ENCODE measurements around the gene RCSD1.
"Not testable (repeated sequence)": the region's sequence is repeated elsewhere in the genome, so short reads cannot be mapped to it uniquely, and the experiment has no call there.

The RCSD1 gene

DNA sequence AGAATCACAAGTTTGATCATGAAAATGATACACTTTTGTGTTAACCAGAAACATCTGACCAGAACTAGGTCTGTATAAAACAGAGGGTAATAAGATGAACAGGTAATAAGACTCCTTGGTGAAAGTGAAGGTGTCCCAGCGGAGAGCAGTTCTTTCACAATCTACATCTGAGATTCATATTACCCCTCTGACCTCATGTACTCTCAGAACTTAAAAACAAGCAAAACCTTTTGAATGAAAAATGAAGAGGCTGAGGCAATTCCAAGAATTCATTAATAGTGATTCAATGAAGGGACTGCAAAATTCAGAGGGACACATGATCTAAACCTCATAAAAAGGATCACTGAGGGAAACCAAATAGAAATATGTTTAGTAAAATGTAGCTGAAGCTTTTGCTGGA lies 80.8 kb downstream of the RCSD1 start:
- in situ Hi-C loops (cut with MboI; ENCODE audit: low sequenced_read_pairs), result no loop called here

DNA sequence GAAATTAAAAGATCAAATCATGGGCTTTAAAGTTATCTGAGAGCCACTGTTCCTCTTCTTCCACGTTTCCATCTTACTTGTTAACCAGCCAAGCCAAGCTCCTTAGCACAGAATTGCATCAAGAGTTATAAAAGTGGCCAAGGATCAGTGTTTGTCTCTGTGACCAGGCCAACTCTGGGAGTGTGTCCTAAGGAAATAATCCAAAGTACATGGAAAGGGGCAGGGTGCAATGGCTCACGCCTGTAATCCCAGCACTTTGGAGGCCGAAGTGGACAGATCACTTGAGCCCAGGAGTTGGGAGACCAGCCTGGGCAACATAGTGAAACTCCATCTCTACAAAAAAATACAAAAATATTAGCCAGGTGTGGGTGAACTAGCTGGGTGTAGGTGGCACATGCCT lies 81.8 kb downstream of the RCSD1 start:
- in situ Hi-C loops (cut with MboI; ENCODE audit: low sequenced_read_pairs), result no loop called here

DNA sequence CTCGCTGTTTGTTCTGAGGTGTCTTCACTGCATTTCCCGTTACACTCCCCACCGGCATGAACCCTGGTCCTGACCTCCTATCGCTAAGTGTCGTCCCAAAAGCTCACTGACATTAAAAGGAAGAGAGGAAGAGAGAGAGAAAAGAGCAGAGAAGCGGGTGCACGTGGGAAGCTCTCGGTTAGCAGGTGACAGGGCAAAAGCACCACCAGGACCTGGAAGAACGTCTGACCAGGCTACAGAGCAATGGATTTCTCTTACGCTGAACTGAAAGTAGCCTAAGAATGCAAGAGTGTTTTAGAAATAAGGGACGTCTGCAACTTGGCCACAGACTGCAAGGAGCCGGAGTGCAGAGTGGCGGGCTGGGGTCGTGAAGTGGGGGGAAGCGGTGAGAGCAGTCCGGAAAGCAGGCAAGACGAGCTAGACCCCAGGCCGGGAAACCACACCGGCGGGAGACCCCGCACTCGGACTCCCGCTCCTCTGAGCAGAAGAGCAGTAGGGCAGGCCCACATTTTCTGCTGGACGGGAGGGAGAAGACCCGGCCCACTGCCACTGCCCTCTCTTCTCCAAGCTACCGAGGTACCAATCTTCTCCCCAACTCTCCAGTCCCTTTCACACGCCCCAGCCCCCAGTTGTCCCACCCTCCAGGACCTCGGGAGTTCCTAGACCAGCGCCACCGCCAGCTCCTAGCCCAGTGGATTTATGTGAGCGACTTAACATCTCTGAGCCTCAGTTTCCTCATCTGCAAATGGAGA lies 83.5 kb downstream of the RCSD1 start:
- in situ Hi-C loops (cut with MboI; ENCODE audit: low sequenced_read_pairs), result no loop called here

DNA sequence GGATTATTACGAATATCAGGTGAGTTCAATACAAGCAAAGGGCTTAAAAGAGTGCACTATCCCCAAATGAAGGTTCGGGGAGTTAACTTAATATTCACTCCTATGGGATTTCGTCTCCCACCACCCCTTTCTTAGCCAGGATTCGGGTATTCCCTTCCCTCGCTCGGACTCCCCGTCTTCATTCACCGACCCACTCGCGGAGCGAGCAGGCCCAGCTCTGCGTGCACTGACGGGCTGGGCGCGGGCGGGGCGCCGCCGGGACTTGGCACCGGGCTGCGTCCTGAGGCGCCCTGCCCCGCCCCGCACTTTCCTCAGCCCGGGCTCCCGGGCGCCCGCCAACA lies 84.0 kb downstream of the RCSD1 start:
- in situ Hi-C loops (cut with MboI; ENCODE audit: low sequenced_read_pairs), result no loop called here

DNA sequence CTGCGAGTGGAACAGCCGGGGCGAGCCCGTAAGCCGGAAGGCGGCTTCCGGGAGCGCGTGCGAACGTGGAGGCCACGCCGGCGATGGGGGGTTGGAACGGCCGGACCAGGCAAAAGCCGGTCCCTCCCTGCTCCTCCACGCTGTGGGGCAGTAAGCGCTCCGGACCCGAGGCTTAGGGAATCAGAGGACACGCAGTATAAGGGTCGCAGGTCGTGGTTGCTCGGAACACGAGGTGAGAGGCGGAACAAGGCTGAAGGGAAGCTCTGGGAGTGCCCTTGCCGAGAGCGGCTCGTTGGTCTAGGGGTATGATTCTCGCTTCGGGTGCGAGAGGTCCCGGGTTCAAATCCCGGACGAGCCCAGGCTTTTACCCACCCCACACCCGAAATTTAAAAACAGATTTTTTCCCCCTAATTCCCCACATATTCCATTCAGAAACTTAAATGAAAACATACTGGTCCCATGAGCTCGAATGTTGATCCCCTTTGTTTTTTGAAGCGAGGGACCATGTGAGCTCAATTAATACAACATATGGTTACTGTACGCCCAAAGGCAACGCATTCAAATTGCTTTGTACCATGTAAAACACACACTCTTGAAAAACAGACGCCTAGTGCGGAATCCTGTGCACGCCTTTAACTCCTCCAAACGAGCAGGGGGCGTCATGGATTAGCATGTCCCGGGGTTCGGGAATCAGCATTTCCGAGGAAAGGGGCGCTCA lies 84.6 kb downstream of the RCSD1 start:
- in situ Hi-C loops (cut with MboI; ENCODE audit: low sequenced_read_pairs), result no loop called here

DNA sequence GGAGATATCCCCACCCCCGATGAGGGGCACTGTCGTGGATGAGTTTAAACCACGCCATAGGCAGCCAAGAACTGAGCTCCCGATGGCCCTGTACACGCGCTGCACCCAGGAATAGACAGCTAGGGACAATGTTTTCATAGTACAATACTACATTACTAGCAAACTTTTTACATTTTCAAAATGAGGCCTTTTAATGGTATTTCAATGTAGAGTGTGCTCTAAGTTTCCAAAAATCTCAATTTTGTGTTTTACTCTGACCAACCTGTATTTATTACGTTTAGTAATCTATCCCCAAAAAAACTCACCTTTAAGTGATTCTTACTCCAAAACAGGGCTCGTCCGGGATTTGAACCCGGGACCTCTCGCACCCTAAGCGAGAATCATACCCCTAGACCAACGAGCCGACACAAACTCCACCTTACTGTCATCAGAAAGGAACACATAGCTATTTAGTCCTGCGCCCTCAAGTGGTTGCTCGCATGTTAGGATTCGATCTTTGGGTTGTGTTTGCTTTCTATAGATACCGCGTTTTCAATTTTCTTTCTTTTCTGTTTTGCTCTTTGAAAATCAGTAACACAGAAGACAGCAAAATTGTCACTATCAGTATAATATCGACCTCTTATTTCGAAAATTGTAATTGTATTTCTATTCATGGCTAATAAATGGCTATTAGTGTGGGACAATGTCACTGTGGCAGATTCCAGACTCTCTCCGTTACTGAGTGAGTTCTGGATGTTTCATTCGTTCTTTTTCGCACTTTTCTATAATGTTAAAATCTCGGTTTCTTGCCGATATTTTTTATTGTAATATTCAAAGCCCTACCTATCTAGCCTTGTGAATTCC lies 85.3 kb downstream of the RCSD1 start:
- in situ Hi-C loops (cut with MboI; ENCODE audit: low sequenced_read_pairs), result no loop called here

DNA sequence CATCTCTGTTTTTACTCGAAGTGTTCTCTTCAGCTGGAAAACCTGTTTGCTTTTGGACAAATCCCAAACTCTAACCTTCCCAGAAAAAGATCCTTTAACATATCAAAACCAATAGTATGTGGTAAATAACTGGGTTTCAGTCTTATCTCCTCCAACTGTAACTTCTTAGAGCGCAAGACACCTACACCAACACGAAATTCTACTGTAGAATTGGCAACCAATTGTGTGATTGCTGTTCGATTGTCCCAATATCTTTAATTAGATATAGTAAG lies 85.9 kb downstream of the RCSD1 start:
- in situ Hi-C loops (cut with MboI; ENCODE audit: low sequenced_read_pairs), result no loop called here

DNA sequence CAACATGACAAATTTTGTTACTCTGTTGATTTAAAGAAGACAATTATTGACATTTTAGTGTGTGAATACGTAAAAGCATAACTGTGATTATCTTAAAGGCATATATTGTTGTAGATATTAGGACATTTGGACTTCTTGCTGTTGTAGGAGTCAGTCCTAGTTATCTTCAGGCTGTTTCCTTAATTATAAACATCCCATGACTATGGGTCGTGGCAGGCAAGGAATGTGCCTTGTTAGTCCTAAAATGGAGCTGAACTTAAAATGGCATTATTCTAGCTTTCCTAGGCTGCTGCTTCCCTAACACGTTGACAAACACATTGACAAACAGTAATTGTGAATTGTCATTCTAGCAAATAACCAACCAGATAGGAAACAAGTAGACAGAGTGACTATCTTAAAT lies 87.3 kb downstream of the RCSD1 start:
- in situ Hi-C loops (cut with MboI; ENCODE audit: low sequenced_read_pairs), result no loop called here

DNA sequence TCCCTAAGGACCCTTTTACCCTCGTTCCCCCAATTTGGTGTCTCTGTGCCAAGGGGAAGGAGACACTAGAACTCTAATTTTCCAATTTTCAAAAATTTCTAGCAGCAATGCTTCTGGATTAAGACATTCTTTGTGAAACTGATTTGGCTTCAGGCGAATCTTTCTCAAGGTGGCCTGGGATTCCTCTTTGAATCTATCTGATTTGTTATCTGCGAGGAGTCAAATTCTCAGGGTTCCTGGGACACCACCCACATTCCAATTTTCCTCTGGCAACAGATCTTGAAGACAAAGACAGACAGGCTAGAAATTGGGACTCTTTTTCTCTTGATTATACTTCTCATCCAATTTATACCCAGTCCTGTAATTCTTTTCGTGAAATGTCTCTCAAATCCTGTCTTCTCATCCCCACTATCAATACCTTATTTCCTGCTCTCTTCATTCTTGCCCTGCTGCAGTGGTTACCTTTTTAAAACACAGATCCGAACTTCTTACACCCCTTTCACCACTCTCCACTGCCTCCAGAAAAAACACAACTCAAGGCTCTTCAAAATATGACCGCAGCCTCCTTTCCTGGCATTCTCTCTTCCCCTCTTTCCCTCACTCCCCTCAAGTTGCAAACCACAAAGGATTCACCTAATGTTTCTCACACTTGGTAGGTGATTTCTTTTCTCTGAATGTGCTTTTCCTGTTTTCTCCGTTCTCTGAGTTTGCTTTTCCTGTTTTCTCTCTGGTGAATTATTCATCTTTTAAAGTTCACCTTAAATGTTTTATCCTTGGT lies 89.1 kb downstream of the RCSD1 start:
- in situ Hi-C loops (cut with MboI; ENCODE audit: low sequenced_read_pairs), result no loop called here

DNA sequence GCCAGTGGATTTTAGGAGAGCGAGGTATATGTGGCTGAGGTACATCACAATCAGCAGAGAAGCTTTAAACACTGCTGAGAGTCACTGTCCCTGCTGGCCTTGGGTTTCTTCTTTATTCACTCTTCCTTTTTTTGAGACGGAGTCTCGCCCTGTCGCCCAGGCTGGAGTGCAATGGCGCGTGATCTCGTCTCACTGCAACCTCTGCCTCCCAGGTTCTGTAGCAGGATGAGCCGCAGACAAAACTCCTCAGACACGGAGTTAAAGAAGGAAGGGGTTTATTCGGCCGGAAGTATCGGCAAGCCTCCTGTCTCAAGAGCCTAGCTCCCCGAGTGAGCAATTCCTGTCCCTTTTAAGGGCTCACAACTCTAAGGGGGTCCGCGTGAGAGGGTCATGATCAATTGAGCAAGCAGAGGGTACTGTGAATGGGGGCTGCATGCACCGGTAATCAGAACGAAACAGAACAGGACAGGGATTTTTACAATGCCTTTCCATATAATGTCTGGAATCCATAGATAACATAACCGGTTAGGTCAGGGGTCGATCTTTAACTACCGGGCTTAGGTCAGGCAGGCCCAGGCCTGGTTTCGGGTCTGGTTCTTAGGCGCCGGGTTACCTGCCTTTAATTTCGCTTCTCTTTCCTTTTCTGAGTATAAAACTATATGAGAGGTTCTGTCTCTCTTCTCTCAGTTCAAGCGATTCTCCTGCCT lies 89.8 kb downstream of the RCSD1 start:
- in situ Hi-C loops (cut with MboI; ENCODE audit: low sequenced_read_pairs), result not testable (repeated sequence)

DNA sequence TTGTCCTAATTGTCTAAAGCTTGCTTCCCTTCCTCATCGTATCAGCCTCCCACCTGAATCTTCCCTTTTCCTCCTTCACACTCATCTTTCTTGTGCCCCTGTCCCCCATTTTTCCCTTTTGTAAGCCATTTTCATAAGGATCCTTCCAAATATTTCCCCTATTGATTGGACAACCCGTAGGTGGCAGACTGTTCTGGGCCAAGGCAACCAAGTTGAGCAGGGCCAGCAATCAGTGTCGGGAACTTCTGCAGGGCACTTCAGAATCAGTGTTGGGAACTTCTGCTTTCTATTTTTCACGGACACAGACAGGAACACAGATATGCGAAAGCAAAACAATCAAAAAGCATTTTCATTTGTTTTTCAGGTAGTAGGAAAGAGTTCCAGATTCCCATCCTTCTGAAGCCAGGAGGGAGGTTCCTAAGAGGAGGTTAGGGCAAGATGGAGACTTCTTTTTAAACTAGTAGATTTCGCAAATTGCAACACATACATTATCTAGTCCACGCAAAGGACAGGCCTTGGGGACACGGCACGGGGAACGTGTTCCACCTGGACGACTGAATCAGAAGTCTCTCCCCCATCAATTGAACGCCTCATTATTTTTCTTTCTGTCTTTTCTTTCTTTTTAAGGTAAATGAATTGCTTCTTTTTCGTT lies 91.1 kb downstream of the RCSD1 start:
- in situ Hi-C loops (cut with MboI; ENCODE audit: low sequenced_read_pairs), result no loop called here

DNA sequence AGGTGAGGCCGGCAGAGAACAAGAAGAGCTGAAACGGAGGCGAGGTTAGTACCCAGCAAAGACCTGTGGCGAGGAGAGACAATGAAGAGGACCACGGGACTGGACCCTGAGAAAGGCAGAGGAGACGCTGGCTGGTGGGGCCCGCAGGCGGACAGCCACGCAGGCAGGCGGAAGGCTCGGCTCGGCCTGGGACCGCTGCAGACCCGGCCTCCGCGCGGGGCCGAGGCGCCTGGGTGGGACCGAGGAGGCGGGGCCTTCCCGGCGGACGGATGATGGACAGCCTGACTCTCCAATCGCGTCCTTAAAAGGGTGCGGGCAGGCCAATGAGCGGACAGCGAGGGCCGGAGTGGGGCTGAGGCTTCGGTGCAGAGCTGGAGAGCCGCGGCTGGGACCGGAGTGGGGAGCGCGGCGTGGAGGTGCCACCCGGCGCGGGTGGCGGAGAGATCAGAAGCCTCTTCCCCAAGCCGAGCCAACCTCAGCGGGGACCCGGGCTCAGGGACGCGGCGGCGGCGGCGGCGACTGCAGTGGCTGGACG lies 91.7 kb downstream of the RCSD1 start, which contains the start of gene MPZL1:
Gene MPZL1, plus strand, starts transcription at position 366 of the 535 bp plus-strand sequence. CDS start 170 bp downstream, outside the sequence.
- in situ Hi-C loops (cut with MboI; ENCODE audit: low sequenced_read_pairs), result no loop called here

DNA sequence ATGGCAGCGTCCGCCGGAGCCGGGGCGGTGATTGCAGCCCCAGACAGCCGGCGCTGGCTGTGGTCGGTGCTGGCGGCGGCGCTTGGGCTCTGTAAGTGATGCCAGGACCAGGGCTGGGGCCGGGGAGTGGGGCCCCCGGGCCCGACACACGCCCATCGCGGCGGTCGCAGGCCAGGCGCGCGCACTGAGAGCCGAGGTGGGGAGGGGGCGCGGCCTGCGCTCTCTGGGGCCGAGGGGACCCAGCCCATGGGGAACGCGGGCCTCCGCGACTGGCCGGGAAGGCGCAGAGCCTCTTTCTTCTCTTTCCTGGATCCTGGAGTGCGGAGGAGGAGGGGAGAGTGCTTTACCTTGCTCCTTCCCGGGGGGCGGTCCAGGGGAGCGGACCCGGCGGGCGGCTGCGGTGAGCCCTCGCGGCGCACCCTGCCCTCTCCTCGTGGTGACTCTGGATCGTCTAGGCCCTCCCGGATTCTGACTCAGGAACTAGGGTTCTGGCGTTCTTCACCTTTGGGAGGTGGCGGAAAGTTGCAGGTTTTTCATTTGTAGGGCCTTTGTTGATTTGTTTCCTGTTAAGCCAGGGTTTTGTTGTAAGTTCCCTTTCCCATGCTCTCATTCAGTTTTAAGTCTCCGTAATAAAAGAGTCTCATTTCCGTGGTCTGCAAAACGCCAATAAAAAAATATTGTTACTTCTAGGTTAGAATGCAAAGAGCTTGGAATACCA lies 92.3 kb downstream of the RCSD1 start:
- in situ Hi-C loops (cut with MboI; ENCODE audit: low sequenced_read_pairs), result no loop called here

DNA sequence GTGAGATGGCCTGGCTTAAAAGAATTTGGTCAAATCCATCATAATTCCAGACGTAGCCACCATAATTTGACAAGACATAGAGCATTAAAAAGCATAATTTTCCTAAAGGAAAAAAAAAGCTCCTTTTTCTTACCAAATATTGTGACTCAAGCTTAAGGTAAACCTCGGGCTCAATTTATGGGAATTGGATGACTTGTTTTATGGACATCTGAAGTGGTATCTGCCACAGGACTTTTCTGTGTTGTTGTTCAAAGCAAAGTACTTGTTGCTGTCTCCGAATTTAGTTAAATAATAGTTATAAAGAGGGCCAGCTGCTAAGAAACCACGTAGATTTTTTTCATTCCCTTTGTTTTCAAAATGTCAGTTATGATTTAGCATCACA lies 92.8 kb downstream of the RCSD1 start:
- in situ Hi-C loops (cut with MboI; ENCODE audit: low sequenced_read_pairs), result no loop called here

DNA sequence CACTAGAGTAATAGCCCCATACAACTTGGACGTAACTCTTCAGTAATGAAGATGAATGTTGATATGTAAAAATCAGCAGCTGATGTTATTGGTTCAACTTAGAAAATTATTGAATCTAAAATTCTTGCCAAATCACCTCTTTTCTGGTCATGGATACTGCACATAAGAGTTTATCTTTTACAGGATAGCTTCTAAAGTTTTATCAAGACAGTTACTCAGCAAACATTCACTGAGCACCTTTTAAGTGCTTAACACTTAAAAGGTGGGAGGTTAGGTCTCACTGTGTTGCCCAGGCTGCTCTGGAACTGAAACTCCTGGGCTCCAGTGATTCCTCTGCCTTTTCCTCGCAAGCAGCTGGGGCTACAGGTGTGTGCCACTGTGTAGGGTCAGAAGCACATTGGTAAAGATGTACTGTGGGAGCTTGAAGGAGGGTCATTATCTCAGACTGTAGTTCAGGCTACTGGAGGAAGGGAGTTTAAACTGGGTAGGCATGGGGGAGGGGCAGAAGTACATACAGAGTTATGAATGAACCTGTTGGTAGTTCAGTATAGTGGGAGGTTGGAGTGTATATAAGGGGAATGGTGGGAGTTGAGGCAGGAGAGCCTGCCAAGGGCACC lies 93.8 kb downstream of the RCSD1 start:
- in situ Hi-C loops (cut with MboI; ENCODE audit: low sequenced_read_pairs), result no loop called here

DNA sequence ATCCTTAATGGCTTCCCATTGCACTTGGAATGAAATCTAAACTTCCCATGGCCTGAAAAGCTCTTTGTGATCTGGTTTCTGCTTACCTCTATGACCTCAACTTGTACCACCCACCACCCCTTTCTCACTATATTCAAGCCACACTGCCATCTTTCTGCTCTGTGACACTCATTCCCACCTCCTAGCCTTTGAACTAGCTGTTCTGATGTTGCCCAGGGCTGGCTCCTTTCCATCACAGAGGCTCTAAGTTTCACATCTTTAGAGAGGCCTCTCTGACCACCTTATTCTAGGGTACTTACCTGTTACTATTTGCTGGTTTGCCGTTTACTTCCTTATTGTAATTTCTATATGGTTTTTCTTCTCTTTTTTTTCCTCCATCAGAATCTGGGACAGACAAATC lies 96.0 kb downstream of the RCSD1 start:
- in situ Hi-C loops (cut with MboI; ENCODE audit: low sequenced_read_pairs), result no loop called here

DNA sequence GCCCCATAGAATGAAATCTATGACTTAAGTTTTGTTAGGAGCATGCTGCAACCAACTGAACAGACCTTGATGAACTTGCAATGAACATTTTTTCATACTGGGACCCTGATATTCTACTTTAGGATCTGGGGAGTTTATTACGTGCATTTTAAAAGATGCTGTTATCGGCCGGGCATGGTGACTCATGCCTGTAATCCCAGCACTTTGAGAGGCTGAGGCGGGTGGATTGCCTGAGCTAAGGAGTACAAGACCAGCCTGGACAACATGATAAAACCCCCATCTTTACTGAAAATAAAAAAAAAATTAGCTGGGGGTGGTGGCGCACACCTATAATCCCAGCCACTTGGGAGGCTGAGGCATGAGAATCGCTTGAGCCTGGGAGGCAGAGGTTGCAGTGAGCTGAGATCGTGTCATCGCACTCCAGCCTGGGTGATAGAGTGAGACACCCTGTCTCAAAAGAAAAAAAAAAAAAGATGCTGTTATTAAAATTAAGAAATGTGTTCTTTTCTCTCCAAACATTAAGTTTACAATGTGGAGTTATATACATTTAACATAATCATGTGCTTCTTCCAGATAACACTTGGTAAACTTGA lies 98.9 kb downstream of the RCSD1 start:
- in situ Hi-C loops (cut with MboI; ENCODE audit: low sequenced_read_pairs), result no loop called here

DNA sequence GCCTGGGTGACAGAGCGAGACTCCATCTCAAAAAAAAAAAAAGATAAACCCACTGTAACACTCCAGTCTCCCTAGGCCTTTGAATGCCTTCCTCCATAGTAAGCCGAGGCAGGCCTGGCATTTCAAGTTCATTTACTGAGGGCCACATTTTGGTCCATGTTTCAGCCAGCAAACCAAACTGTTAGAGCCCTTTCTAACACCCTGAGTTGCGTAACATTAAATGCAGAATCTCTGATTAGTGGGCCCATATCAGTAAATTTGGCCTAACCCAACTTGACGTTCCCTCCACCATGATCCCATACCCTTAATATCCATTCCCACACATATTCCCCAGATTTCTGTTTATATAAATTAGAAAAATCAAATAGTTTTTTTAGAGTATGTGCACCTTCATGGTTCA lies 104.2 kb downstream of the RCSD1 start:
- in situ Hi-C loops (cut with MboI; ENCODE audit: low sequenced_read_pairs), result no loop called here
